Central memory CD4-positive, alpha-beta T cell (primary cell): Measurements from ENCODE around the gene NKD2.
"Not testable (repeated sequence)": the region's sequence is repeated elsewhere in the genome, so short reads cannot be mapped to it uniquely, and the experiment has no call there.

Source experiments
- DNase-seq: peaks from one replicate; pipeline ENCODE4 v3.0.0; 2022

NKD2 gene

DNA sequence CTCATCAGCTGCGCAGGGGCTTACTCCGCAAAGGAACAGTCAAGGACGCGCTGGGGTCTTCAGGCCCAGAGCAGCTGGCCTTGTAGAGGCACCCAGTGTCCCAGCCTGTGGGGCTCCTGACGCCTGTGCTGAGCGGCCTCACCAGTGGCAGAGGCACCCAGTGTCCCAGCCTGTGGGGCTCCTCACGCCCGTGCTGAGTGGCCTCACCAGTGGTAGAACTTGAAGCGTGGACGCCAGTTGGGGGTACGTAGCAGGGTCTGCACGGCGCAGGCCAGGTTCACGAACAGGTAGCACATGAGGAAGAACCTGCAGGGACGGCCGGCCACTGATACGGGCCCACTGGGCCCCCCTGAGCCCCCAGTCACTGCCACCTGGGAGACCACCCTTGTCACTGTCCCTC lies 67.3 kb downstream of the NKD2 start:
- DNase-seq, result no peak

- DNase-seq, result no peak
These were observed 67.8 kb downstream of the NKD2 start for GRCh38 chr5:1076406-1076805.

- no peak for DNase-seq
These were observed 68.4 kb downstream of the NKD2 start for GRCh38 chr5:1077026-1077425.

- no peak for DNase-seq
These were observed 69.0 kb downstream of the NKD2 start for GRCh38 chr5:1077491-1078020.

DNA sequence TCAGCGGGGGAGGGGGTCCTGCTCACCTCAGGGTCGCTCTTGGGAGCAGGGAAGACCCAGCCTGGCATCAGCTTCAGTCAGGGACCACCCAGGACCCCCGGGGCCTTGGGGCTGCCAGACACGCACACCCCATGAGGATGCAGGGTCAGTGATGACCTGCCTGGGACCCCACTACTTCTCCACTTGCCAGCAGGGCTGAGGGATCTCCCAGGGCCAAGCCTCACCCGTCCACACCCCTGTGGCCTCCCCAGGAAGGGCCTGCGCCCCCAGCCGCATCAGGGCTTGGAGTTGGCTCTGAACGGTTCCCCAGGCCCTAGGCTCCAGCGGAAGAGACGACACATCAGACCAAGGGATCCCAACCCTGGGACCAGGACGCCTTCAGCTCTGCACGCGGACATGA lies 69.6 kb downstream of the NKD2 start:
- DNase-seq, result no peak

DNA sequence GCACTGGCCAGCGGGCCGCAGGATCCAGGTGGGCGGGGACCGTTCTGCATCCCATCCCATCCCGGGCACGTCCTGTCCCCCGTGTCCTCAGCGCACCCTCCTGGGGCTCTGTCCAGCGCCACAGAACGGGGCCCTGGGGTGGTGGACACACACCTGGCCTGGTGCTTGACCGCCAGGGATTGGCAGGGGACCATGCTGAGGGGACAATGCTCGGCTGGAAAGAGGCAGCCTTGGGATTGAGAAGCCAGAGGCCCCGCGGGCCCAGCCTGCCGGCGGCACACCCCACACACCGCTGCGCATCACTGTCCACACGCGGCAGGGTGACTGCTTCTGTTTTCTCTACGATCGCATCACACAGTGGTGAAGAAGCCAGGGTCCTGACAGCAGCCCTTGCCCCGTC lies 70.2 kb downstream of the NKD2 start:
- no peak for DNase-seq

DNA sequence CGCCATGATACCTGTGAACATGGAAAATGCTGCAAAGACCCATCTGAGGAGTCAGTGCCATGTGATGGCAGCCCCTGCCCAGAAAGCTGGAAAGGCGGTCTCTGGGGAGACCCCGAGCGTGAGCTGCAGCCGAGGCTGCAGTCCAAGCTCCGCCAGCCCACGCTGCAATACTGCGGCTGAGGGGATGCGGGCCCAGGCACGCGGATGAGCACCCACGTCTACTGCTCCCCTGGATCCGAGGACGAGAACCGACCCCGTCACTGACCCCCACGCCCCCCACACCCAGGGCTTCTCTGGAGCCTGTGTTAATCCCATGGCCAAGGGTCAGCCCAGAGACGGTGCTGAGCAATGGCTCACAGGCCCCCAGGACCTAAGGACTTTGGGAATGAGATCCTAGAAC lies 70.9 kb downstream of the NKD2 start:
- DNase-seq, result no peak

GRCh38 chr5:1079961-1080360 lies 71.4 kb downstream of the NKD2 start:
- DNase-seq, result no peak

- DNase-seq, result no peak
These were observed 71.8 kb downstream of the NKD2 start for GRCh38 chr5:1080432-1080831.

DNA sequence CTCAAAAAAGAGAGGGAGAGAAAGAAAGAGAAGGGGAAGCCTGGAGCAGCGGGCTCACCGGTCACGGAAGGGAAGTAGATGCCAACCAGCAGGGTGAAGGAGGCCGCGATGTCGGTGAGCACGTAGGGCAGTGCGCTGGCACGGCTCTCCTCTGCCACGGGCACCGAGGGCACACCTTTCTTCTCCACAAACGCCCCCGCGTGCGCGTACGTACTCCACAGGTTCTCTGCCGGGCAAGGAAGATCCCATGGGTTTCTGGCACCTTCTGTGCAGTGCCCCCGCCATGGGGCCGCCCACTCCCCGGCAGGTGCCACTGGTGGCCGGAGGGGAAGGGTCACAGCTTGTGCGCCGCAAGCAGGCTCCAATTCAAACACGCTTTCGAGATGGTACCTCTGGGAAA lies 72.9 kb downstream of the NKD2 start:
- no peak for DNase-seq

DNA sequence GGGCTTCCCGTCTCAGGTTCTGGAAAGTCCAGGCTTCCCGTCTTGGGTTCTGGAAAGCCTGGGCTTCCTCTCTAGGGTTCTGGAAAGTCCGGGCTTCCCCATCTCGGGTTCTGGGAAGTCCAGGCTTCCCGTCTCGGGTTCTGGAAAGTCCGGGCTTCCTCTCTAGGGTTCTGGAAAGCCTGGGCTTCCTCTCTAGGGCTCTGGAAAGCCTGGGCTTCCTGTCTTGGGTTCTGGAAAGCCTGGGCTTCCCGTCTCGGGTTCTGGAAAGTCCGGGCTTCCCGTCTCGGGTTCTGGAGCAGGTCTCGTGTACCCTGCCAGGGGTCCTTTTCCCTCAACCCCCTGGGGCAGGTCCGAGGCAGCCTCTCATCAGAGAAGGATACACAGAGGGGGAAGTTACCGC lies 74.4 kb downstream of the NKD2 start:
- DNase-seq, result not testable (repeated sequence)

DNA sequence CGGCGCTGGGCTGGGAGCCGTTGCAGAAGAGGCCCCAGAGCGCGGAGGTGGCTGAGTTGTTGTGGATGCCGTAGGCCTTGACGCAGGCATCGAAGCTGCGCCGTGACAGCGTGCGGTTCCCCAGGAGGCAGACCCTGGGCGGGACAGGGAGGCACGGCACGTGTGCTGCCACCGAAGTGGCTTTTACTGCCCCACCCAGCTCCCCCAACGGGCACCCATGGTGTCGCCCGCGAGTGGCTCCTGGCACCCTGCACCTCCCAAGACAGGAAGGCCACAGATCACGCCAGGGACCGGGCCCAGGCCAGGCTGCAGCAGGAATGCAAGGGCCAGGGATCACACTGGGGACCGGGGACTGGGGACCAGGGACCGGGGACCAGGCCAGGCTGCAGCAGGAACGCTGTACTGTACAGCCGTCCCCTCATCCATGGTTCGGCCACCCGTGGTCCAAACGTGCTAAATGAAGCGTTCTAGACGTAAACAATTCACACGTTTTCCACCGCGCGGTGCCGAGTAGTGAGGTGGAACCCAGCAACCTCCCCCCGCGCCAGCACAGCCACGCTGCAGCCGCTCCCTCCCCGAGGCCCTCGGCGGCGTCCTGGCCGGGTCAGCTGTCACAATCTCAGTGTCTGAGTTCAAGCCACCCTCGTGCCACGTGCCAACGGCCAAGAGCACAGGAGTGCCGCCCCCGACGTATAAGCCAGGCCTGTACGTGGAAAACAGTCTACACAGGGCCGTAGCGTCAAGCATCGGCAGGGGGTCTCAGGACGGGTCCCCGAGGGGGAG lies 75.4 kb downstream of the NKD2 start:
- DNase-seq, result no peak

GRCh38 chr5:1085391-1085790 lies 76.8 kb downstream of the NKD2 start:
- DNase-seq, result no peak

DNA sequence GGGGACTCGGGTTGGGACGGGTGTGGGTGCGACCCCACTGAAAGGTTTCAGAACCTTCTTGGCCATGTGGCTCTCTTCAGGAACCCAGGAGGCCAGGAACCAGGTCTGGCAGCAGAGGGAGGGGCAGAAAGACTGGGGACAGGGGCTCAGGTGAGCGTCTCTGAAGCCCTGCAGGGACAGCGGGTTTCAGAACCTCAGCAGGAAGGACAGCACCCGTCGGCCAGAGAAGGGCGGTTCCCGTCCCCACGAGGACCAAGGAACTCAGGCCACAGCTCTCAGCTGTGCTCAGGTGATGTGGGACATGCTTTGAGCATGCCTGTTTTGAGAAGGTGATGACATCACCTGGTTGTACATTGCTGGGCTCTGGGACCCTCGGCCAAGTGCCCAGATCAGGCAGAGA lies 77.5 kb downstream of the NKD2 start:
- DNase-seq, result no peak

GRCh38 chr5:1086871-1087270 lies 78.3 kb downstream of the NKD2 start:
- no peak for DNase-seq

- DNase-seq, result no peak
These were observed 78.8 kb downstream of the NKD2 start for GRCh38 chr5:1087428-1087827.

DNA sequence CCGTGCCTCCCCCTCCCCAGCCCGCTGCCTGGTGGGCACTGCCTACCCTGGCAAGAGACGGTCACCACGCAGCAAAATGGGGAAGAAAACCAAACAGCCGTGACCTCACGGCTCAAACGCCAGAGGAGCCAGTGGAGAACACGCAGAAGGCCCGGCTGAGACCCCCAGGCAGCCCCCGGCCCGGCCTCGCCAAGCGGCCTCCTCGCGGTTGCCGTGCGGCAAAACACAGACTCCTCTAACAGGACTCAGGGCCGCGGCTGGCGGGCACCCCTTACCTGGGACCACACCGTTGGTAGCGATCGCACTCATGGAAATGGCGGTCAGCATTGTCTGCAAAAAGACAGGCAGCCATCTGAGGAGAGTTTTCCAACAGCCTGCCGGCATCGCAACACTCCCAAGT lies 79.4 kb downstream of the NKD2 start:
- DNase-seq, result no peak
